GM21526 (cell line): Measurements from ENCODE around the gene RNF151.
A peak's percentile ranks its signal among the peaks of the same experiment; 100 is the strongest.
"Not testable (repeated sequence)": the region's sequence is repeated elsewhere in the genome, so short reads cannot be mapped to it uniquely, and the experiment has no call there.

ENCODE experiments used
- ATAC-seq: cut with Tn5 transposase; IDR thresholded peaks from one replicate; pipeline ENCODE4 v1.9.1; 2021; ENCODE audit warnings: moderate library complexity; ENCODE audit not compliant: unreplicated experiment, low FRiP score

RNF151 gene

GRCh38 chr16:1958715-1959268, 7.9 kb upstream of the RNF151 start:
- no peak for ATAC-seq

GRCh38 chr16:1959269-1960039, 7.2 kb upstream of the RNF151 start, which contains the start of gene NDUFB10:
Gene NDUFB10, plus strand, starts transcription at chr16:1959538. Its CDS starts 87 bp downstream, at chr16:1959625.
- peak; percentile 55 for ATAC-seq

GRCh38 chr16:1960665-1961630, 5.7 kb upstream of the RNF151 start:
- ATAC-seq, result no peak

GRCh38 chr16:1961651-1962067, 5.0 kb upstream of the RNF151 start:
- no peak for ATAC-seq

DNA sequence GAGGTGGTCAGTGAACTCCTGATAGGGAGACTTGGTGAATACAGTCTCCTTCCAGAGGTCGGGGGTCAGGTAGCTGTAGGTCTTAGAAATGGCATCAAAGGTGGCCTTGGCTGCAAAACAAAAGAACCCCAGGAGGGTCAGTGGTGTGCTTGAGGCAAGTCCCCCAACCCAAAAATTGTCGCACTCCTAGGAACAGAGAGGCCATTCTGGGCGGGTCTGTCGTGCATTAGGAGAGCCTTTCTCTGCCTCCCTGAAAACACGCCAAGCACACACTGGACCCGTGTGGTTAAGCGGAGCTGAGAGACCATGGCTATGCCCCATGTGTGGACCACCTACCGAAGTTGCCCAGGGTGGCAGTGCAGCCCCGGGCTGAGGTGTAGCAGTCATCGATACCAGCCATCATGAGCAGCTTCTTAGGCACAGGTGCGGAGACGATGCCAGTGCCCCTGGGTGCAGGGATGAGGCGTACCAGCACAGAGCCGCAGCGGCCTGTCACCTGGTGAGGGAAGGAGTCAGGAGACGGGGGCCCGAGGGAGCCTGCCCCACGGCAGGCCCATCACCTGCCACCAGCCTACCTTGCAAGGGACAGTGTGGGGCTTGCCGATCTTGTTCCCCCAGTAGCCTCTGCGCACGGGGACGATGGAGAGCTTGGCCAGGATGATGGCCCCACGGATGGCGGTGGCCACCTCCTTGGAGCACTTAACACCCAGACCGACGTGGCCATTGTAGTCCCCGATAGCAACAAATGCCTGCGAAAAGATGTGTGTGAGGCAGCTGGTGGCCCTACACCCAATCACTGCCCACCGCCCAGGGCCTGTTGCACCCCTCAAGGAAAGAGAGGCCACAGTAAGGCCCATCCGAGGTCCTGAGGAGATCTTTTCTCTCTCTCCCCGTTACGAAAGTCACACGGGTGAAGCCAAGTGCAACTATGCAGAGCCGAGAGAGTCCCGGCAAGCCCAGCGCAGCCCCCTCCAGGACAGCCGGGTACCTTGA, 4.2 kb upstream of the RNF151 start:
- ATAC-seq, result not testable (repeated sequence)

DNA sequence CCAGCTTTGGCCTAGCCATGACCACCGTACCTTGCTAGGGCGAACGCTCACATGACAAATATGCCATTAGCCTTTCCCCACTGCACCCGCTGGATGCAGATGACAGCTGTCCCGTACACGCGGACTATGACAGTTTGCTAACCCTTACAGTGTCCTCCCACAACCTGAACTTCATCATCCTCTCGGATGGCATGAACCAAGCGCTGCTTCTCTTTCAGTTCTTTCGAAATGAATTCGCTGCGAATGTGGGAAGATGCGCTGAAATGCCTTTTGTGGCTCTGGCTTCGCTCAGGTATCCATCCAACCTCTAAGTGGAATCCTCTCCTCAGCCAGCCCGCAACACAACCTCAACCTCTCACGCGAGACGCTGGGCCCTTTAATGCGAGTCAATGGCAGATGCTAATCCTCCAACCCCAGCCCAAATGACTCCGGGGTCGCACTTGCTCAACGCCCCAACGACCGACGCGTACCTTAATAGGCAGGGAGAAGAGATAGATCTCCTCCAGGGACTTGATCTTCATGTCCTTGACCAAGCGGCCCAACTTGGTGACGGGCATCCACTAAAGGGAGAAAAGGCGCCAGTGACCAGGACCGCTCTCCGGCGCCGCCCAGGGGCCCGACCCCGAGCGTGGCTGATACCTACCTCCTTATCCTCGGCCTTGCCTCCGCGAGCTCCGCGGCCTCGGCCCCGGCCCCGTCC, 2.7 kb upstream of the RNF151 start:
- no peak for ATAC-seq

DNA sequence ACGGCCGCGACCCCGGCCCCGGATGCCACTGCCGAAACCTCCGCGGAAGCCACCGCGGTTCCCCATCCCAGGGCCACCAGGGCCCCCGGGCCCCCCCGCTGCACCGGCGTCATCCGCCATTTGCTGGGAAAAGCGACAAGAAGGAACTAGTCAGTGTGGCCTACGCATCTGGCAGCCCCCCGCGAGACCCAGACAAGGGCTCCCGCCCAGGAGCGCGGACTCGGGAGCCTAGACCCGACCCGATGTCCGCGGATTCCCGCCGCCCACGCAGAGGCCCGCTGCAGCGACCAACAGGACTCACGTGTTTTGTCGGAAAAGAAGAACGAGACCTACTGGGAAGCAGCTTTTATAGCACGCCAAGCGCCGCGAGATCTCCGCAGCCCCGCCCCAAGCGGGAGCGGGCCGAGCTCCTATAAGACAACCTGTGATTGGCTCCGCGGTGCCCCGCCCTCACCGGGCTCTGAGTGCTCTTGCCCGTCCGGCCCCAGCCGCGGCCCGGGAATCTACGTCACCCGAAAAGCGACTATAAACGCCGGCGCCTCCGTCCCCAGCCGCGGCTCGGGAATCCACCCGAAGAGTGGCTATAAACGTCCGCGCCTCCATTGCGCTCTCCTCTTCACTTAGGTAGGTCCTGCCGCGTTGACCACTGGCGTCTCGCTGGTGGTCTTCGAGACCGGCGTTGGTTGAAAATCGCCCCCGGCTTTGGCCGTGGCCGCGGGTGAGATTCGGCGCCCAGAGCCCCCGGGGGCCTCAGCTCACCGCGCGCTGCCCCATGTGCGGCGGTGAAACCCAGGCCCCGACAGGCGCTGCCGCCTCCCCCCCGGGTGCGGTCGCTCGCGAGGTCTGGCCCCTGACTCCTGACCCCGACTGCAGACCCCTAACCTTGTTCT, 1.9 kb upstream of the RNF151 start, which contains the start of gene RPS2:
Gene RPS2 (minus strand): TSS at position 321 of the 890 bp plus-strand sequence. CDS start 201 bp downstream, at position 120.
- peak; percentile 60 for ATAC-seq

GRCh38 chr16:1965396-1966001, 1.2 kb upstream of the RNF151 start:
- ATAC-seq, result no peak

DNA sequence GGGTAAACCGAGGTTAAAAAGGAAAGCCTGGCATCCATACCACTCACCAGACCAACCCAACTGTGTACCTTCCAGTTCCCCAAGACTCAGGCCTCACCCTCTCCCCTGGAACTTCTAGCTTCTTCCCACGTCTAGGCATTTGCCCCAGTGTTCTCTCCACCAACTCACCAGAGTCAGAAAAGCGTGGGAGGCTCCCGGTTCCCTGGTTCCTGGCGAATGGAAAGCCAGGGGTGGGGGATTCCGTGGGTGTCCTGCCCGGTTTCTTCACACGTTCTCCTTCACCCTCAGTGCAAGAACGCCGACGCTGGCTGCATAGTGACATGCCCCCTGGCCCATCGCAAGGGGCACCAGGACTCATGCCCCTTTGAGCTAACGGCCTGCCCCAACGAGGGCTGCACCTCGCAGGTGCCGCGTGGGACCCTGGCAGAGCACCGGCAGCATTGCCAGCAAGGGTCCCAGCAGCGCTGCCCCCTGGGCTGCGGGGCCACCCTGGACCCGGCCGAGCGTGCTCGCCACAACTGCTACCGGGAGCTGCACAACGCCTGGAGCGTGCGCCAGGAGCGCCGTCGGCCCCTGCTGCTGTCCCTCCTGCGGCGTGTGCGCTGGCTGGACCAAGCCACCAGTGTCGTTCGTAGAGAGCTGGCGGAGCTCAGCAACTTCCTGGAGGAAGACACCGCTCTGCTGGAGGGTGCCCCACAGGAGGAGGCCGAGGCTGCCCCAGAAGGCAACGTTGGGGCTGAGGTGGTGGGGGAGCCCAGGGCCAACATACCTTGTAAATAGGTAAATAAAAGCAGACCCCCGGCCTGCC, 1.7 kb downstream of the RNF151 start:
- ATAC-seq, result no peak

- peak; percentile 64 for ATAC-seq
Observed at GRCh38 chr16:1971796-1972489, 5.3 kb downstream of the RNF151 start, which contains the start of gene TBL3. Gene TBL3, plus strand, starts transcription at chr16:1972053. Its CDS starts 112 bp downstream, at chr16:1972165.

- ATAC-seq, result no peak
Observed at GRCh38 chr16:1972490-1972877, 5.8 kb downstream of the RNF151 start.

DNA sequence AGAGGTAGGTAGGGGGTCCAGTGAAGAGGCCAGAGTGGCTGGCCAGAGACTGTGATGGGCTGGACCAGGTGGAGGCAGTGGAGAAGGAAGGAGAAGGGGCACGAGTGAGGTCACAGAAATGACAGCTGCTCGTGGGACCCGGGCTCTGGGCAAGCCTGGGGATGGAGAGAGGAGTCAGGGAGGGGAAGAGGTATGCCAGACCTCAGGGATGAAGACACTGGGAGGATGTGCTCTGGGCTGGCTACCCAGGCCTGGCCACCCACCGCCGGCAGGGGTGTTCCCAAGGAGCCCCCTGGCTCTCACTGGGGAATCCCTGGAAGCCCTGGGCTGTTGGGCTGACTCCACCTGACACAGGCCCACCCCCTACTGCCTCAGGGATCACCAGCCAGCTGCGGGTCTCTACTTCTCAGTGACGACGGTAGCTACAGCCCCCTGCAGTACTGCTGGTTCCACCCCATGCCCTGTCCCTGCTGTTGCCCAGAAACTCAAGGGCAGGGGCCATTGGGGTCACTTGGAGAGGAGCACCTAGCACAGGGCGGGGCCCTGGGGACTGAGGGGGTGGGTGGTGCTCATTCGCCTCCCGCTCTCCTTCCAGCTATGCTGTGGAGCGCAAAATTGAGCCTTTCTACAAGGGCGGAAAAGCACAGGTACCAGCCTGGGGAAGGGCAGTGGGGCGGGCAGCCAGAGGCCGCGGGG, 7.0 kb downstream of the RNF151 start:
- no peak for ATAC-seq

DNA sequence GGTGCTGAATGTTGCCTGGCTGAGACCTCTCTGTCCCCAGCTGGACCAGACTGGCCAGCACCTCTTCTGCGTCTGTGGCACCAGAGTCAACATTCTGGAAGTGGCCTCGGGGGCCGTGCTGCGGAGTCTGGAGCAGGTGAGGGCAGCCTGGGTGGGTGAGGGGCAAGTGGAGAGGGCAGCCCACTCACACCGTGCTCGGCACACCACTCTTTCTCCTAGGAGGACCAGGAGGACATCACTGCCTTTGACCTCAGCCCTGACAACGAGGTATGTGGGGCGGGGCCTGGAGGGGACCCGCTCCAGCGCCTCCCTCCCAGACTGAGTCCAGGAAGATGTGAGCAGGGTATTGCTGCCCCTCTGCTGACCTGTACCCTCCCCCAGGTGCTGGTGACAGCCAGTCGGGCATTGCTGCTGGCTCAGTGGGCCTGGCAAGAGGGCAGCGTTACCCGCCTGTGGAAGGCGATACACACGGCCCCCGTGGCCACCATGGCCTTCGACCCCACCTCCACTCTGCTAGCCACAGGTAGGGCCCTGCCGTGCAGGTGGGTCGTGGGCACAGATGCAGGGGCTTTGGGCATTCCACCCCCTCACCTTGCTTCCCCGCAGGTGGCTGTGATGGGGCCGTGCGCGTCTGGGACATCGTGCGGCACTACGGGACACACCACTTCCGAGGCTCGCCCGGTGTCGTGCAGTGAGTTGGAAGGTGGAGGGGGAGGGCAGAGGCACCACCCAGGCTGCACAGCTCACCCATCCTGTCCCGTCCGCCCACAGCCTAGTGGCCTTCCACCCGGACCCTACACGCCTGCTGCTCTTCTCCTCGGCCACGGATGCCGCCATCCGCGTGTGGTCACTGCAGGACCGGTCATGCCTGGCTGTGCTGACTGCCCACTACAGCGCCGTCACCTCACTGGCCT, 7.8 kb downstream of the RNF151 start:
- ATAC-seq, result no peak

- no peak for ATAC-seq
Observed at GRCh38 chr16:1975432-1976215, 9.0 kb downstream of the RNF151 start.
